Measurements from ENCODE around the gene SHROOM3. TPM values are rescaled to one million over a fixed set of nuclear protein-coding genes. Genes with fewer than 3 reads are reported as not detected.
A peak's percentile ranks its signal among the peaks of the same experiment; 100 is the strongest.

SHROOM3 gene
- total and polyA plus RNA-seq, 2 donors from 2014 or later, result 5.5 to 67.3 TPM

DNA sequence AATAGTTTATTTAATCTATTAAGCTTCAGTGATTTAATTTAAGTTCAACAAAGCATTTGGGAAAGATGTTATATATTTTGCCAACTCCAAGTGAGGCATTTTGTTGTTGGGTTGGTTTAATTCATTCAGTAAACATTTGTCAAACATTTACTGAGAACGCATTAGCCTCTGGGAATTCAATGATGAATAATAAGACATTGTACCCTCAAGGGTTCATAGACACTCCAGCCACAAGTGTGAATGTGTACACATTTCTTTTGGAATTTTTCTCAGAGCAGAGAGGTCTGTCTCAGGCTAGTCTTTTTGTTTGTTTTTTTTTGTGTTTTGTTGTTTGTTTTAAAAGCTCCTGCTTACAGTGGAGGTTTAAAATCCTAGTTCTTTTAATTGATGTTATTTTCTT lies 259.0 kb downstream of the SHROOM3 start:
- FAIRE-seq (no peak), DNase-seq (no peak)
- TF ChIP-seq, protein P1, sequence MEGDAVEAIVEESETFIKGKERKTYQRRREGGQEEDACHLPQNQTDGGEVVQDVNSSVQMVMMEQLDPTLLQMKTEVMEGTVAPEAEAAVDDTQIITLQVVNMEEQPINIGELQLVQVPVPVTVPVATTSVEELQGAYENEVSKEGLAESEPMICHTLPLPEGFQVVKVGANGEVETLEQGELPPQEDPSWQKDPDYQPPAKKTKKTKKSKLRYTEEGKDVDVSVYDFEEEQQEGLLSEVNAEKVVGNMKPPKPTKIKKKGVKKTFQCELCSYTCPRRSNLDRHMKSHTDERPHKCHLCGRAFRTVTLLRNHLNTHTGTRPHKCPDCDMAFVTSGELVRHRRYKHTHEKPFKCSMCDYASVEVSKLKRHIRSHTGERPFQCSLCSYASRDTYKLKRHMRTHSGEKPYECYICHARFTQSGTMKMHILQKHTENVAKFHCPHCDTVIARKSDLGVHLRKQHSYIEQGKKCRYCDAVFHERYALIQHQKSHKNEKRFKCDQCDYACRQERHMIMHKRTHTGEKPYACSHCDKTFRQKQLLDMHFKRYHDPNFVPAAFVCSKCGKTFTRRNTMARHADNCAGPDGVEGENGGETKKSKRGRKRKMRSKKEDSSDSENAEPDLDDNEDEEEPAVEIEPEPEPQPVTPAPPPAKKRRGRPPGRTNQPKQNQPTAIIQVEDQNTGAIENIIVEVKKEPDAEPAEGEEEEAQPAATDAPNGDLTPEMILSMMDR (IDR thresholded peaks at IDR 0.05; ENCODE audit: borderline replicate concordance, extremely low read depth, insufficient read depth), result no peak
- intact Hi-C loops (cut with DNase I), result no loop called here
- Histone ChIP-seq H3K27ac (ENCODE audit: low read depth in 2 of 2, low read length in 2 of 2) (no peak overlapping the region), H3K9me3 (ENCODE audit: control insufficient read depth in 2 of 3, insufficient read depth in 1 of 3, low read length in 3 of 3) (no peaks in the 10 kb centered on the region), H3K4me3 (ENCODE audit: low read length in 3 of 3) (no peak overlapping the region), H3K27me3 (ENCODE audit: control insufficient read depth, insufficient read depth, low read length) (no peaks in the 10 kb centered on the region), H3K4me1 (ENCODE audit: control insufficient read depth in 2 of 3, insufficient read depth in 2 of 3, low read depth in 1 of 3, low read length in 3 of 3) (peaks cover 8 to 20% (median 15%) of the 10 kb centered on the region in 3 donors), H3K36me3 (ENCODE audit: control insufficient read depth in 2 of 3, insufficient read depth in 3 of 3, low read length in 3 of 3) (no peaks in the 10 kb centered on the region), H3K9ac (ENCODE audit: low read length in 3 of 3) (no peak overlapping the region)

DNA sequence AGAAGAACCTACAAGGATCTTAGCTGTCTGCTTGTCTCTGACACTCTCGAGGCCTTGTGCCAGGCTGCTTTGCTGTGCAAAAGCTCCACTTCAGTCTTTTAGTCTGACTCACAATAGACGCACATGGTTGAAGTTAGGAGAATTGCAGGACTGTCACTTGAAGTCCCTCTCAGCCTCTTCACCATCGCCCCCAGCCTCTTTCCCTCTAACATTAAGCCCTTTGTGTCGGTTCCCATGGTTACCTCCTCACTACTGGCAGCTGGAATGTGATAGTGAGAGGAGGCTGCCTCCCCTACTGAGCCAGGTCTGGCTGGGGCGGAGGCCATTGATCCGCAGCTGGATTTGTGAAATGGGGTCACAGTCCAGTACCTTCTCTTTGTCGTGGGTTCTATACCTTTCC lies 261.1 kb downstream of the SHROOM3 start:
- Histone ChIP-seq H3K4me3 (ENCODE audit: low read length in 3 of 3) (no peak overlapping the region), H3K27ac (ENCODE audit: low read depth in 2 of 2, low read length in 2 of 2) (no peak overlapping the region), H3K27me3 (ENCODE audit: control insufficient read depth, insufficient read depth, low read length) (no peaks in the 10 kb centered on the region), H3K9ac (ENCODE audit: low read length in 3 of 3) (peak overlapping the region in 1 of 3 donors; percentile 22), H3K4me1 (ENCODE audit: control insufficient read depth in 2 of 3, insufficient read depth in 2 of 3, low read depth in 1 of 3, low read length in 3 of 3) (peaks cover 8 to 20% (median 13%) of the 10 kb centered on the region in 3 donors), H3K36me3 (ENCODE audit: control insufficient read depth in 2 of 3, insufficient read depth in 3 of 3, low read length in 3 of 3) (no peaks in the 10 kb centered on the region), H3K9me3 (ENCODE audit: control insufficient read depth in 2 of 3, insufficient read depth in 1 of 3, low read length in 3 of 3) (no peaks in the 10 kb centered on the region)
- TF ChIP-seq, protein P1 (IDR thresholded peaks at IDR 0.05; ENCODE audit: borderline replicate concordance, extremely low read depth, insufficient read depth), result no peak
- intact Hi-C loops (cut with DNase I), result no loop called here
- DNase-seq (peak in 4 of 5 donors; percentile 79 to 87 (median 84)), FAIRE-seq (no peak)

DNA sequence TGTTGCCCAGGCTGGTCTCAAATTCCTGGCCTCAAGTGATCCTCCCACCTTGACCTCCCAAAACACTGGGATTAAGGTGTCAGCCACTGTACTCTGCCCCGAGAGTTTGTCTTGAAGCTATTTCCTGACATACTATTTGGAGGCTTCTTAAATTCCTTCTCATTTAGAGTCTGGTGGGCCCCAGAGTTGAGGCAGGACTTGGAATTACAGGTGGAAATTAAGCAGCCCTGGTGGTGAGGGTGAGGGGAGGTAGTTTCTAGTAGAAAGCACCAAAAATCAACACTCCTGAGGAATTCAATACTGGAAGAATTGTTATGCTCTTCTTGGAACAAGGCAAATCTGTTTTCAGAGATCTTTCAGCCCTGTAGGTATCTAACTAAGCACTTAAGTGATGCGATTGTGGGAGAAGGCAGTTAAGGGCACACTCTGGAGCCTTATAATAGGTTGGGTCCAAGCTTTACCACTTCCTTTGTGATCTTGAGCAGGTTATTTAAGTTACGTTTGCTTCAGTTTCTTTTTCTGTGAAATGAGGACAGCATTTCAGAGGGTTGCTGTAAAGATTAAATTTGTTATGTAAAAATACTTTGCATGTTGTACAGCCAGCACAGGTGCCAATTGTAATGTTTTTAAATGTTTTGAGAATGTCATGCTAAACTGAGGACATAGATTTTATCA lies 262.2 kb downstream of the SHROOM3 start:
- peaks cover 6 to 10% (median 7%) of the 10 kb centered on the region in 3 donors for H3K4me1 ChIP-seq (ENCODE audit: control insufficient read depth in 2 of 3, insufficient read depth in 2 of 3, low read depth in 1 of 3, low read length in 3 of 3)
- no peak for FAIRE-seq

More for the DNA sequence above, 262.2 kb downstream of the SHROOM3 start:
- TF ChIP-seq, protein P1 (IDR thresholded peaks at IDR 0.05; ENCODE audit: borderline replicate concordance, extremely low read depth, insufficient read depth), result no peak
- Histone ChIP-seq H3K27me3 (ENCODE audit: control insufficient read depth, insufficient read depth, low read length) (no peaks in the 10 kb centered on the region), H3K27ac (ENCODE audit: low read depth in 2 of 2, low read length in 2 of 2) (no peak overlapping the region), H3K9me3 (ENCODE audit: control insufficient read depth in 2 of 3, insufficient read depth in 1 of 3, low read length in 3 of 3) (no peaks in the 10 kb centered on the region), H3K4me3 (ENCODE audit: low read length in 3 of 3) (no peak overlapping the region), H3K9ac (ENCODE audit: low read length in 3 of 3) (no peak overlapping the region), H3K36me3 (ENCODE audit: control insufficient read depth in 2 of 3, insufficient read depth in 3 of 3, low read length in 3 of 3) (no peaks in the 10 kb centered on the region)
- no peak for DNase-seq
- intact Hi-C loops (cut with DNase I), result no loop called here

All from kidney (tissue), 14 donors.